ENCODE data around the gene RPS6KA4.

GRCh38 chr11:64400102-64400501 lies 41.1 kb downstream of the RPS6KA4 start:
- TF ChIP-seq CTCF (conservative IDR thresholded peaks at IDR 0.05; ENCODE audit: low read length): no peak
- TF ChIP-seq EZH2phosphoT487 (IDR thresholded peaks at IDR 0.05; ENCODE audit: borderline replicate concordance, low read depth, low read length): no peak

Data from OCI-LY7 (cell line).